Spleen (tissue), 7 donors: ENCODE results near the gene MOB2.

Source experiments
- CTCF ChIP-seq, 11 experiments: fragments of 200-600 bp in 7 of 11; fragments of 450-650 bp in 4 of 11; sonication (generic) in 4 of 11; IDR thresholded peaks in 8 of 11; conservative IDR thresholded peaks in 3 of 11; 1 replicate in 7 of 11; 2 replicates in 4 of 11; pipeline versions ENCODE4 v1.4.0 to v1.8.0; 2016 to 2021; ENCODE audit warnings: antibody characterized with exemption in 11 of 11, inconsistent platforms in 4 of 11, mild to moderate bottlenecking in 1 of 11
- POLR2A ChIP-seq, 3 donors: fragments of 450-650 bp; IDR thresholded peaks; one replicate each; pipeline ENCODE4 v1.5.1; 2017; ENCODE audit warnings: antibody characterized with exemption in 3 of 3, mild to moderate bottlenecking in 1 of 3
- POLR2AphosphoS5 ChIP-seq, 3 donors: sonication (generic); formaldehyde crosslinking; IDR thresholded peaks; one replicate each; pipeline ENCODE4 v1.5.1; 2017; ENCODE audit warnings: antibody characterized with exemption in 3 of 3
- donor health status: DM: no; HTN: no; CAD: no; lungs with moderate emphysema.
- donor health status: DM: no; HTN: no; CAD: no.
- donor health status: DM: no; HTN: no; CAD: no.

- no peak for TF ChIP-seq POLR2A (IDR thresholded peaks at IDR 0.05)
- no peak for TF ChIP-seq CTCF (IDR thresholded peaks at IDR 0.05 in 8 of 11, conservative IDR thresholded peaks at IDR 0.05 in 3 of 11)
- no peak for TF ChIP-seq POLR2AphosphoS5 (IDR thresholded peaks at IDR 0.05)
Observed at GRCh38 chr11:1472180-1473005, 14.2 kb downstream of the MOB2 start.
